ENCODE results near the gene C1orf167.

DNA sequence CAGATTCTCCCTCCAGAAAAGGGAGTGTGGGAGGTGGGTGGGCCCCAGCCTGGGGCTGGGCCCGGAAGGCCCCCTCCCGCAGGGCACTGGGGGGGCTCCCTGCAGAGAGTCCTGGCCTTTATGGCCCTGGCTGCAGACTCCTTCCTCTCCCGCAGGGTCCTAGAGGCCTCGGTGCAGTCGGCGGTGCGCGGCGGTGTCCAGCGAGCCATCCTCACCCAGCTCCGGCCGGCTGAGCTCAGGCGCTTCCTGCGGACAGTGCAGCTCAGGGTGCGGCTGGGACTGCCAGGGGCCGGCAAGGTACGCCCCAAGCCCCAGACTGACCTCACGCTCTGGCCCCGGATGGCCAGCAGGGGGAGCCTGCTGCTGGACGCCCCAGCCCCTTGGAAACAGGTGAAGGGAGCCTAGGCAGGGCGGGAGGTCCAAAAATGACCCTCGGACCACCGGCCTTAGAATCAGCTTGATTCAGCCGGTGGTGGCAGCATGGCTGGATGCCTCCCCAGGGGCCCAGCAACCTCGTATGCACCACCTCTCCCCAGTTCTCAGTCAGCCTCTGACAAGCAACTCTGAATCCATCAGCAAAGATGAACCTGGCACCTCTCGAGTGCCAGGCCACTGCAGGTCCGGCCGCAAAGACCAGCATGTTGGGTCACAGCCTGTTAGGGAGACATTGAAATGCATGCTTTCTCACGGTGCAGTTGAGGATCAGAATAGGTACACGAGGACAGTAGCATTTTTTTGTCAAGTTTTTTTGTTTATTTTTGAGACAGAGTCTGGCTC is 23.2 kb downstream of the C1orf167 start:
- TF ChIP-seq, protein P1, sequence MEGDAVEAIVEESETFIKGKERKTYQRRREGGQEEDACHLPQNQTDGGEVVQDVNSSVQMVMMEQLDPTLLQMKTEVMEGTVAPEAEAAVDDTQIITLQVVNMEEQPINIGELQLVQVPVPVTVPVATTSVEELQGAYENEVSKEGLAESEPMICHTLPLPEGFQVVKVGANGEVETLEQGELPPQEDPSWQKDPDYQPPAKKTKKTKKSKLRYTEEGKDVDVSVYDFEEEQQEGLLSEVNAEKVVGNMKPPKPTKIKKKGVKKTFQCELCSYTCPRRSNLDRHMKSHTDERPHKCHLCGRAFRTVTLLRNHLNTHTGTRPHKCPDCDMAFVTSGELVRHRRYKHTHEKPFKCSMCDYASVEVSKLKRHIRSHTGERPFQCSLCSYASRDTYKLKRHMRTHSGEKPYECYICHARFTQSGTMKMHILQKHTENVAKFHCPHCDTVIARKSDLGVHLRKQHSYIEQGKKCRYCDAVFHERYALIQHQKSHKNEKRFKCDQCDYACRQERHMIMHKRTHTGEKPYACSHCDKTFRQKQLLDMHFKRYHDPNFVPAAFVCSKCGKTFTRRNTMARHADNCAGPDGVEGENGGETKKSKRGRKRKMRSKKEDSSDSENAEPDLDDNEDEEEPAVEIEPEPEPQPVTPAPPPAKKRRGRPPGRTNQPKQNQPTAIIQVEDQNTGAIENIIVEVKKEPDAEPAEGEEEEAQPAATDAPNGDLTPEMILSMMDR (IDR thresholded peaks at IDR 0.05) = peak; percentile 74 to 88 (median 86)
- no peak for TF ChIP-seq POLR2A (IDR thresholded peaks at IDR 0.05)
